HCT116 (cell line): ENCODE data around the gene CGB7.

ENCODE experiments used
- EZH2 ChIP-seq: fragments of 200-600 bp; sonication (generic); IDR thresholded peaks from 2 replicates; pipeline ENCODE4 v1.6.1; 2017; ENCODE audit warnings: antibody characterized with exemption, mixed run types
- EZH2phosphoT487 ChIP-seq: fragments of 200-600 bp; IDR thresholded peaks from 2 replicates; pipeline ENCODE4 v1.6.1; 2018; ENCODE audit warnings: antibody characterized with exemption, borderline replicate concordance
- JUND ChIP-seq: IDR thresholded peaks from 2 replicates; pipeline ENCODE4 v1.6.1; 2012
- POLR2A ChIP-seq: IDR thresholded peaks from 2 replicates; pipeline ENCODE4 v1.7.0; 2011; ENCODE audit warnings: borderline replicate concordance; ENCODE audit not compliant: insufficient read depth, insufficient read length; ENCODE audit errors: extremely low read depth
- RAD21 ChIP-seq: IDR thresholded peaks from 2 replicates; pipeline ENCODE4 v1.6.1; 2012; ENCODE audit warnings: low read depth, mild to moderate bottlenecking
- YY1 ChIP-seq: IDR thresholded peaks from 2 replicates; pipeline ENCODE4 v1.6.1; 2011; ENCODE audit warnings: low read length, low read depth, moderate library complexity, mild to moderate bottlenecking; ENCODE audit not compliant: insufficient replicate concordance; ENCODE audit errors: extremely low read depth
- ZNF274 ChIP-seq: fragments of 200-500 bp; sonication (Bioruptor generic); IDR thresholded peaks from 2 replicates; pipeline ENCODE4 v1.6.1; 2014; ENCODE audit warnings: mild to moderate bottlenecking, low read depth, low read length, inconsistent platforms
- TF ChIP-seq, protein P1 (sequence below), 3 experiments: fragments of 200-600 bp in 1 of 3; sonication (generic) in 1 of 3; IDR thresholded peaks in 2 of 3; conservative IDR thresholded peaks in 1 of 3; 2 replicates each; pipeline ENCODE4 v1.5.1; 2012 to 2017; ENCODE audit warnings: low read depth in 2 of 3, low read length in 2 of 3, antibody characterized with exemption in 1 of 3, borderline replicate concordance in 1 of 3, control low read depth in 1 of 3, mild to moderate bottlenecking in 1 of 3, mixed read lengths in 1 of 3, mixed run types in 1 of 3, moderate library complexity in 1 of 3; ENCODE audit not compliant: insufficient read depth in 1 of 3
- TF ChIP-seq, protein P2 (sequence below): IDR thresholded peaks from 2 replicates; pipeline ENCODE4 v1.6.1; 2012

DNA sequence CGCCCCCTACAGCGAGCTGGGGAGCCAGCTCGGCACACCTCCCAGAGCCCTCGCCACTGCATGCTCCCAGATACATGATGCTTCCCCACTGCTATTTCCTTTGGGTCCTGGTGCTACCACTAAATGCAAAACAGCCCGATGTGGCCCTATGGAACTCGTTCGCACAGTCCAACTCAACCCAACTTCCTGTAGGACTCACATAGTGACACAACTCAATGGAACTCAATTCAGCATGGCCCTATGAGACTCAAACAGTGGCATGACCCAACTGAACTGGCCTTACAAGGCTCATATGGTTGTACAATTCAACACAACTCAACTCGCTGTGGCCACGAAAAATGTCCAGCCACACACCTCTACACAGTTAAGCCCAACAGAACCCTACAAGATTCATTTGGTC, 11.5 kb upstream of the CGB7 start:
- TF ChIP-seq, protein P1, sequence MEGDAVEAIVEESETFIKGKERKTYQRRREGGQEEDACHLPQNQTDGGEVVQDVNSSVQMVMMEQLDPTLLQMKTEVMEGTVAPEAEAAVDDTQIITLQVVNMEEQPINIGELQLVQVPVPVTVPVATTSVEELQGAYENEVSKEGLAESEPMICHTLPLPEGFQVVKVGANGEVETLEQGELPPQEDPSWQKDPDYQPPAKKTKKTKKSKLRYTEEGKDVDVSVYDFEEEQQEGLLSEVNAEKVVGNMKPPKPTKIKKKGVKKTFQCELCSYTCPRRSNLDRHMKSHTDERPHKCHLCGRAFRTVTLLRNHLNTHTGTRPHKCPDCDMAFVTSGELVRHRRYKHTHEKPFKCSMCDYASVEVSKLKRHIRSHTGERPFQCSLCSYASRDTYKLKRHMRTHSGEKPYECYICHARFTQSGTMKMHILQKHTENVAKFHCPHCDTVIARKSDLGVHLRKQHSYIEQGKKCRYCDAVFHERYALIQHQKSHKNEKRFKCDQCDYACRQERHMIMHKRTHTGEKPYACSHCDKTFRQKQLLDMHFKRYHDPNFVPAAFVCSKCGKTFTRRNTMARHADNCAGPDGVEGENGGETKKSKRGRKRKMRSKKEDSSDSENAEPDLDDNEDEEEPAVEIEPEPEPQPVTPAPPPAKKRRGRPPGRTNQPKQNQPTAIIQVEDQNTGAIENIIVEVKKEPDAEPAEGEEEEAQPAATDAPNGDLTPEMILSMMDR (IDR thresholded peaks at IDR 0.05 in 2 of 3, conservative IDR thresholded peaks at IDR 0.05 in 1 of 3; ENCODE audit: borderline replicate concordance in 1 of 3, insufficient read depth in 1 of 3, low read depth in 2 of 3, low read length in 2 of 3) = no peak
- TF ChIP-seq JUND (no peak), RAD21 (no peak), YY1 (no peak), POLR2A (no peak), EZH2phosphoT487 (no peak), EZH2 (no peak), ZNF274 (no peak)
- TF ChIP-seq, protein P2, sequence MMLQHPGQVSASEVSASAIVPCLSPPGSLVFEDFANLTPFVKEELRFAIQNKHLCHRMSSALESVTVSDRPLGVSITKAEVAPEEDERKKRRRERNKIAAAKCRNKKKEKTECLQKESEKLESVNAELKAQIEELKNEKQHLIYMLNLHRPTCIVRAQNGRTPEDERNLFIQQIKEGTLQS = no peak
